DND-41 (cell line): Measurements from ENCODE around the gene SLIT1.

Experiments
- ATAC-seq: fragments of 200-7000 bp; cut with Tn5 transposase; 3 replicates; pipeline ENCODE4 v1.9.1; 2021; ENCODE audit warnings: low read depth; ENCODE audit not compliant: insufficient read depth
- DNase-seq: peaks from one replicate; pipeline ENCODE4 v3.0.0-alpha.2; 2020
- H2AFZ ChIP-seq: 2 replicates; pipeline ENCODE4 v1.6.0; 2012; ENCODE audit warnings: low read depth, low read length
- H3K27ac ChIP-seq: 2 replicates; pipeline ENCODE4 v1.5.1; 2012; ENCODE audit warnings: low read length, inconsistent platforms
- H3K27me3 ChIP-seq: fragments of 200-600 bp; sonication (generic); 2 replicates; pipeline ENCODE4 v1.6.0; 2012; ENCODE audit warnings: low read length, mild to moderate bottlenecking, inconsistent platforms; ENCODE audit not compliant: insufficient read depth, poor library complexity
- H3K36me3 ChIP-seq: 2 replicates; pipeline ENCODE4 v1.5.1; 2012; ENCODE audit warnings: low read length, inconsistent platforms; ENCODE audit not compliant: insufficient read depth
- H3K4me1 ChIP-seq: 2 replicates; pipeline ENCODE4 v1.5.1; 2012; ENCODE audit warnings: mild to moderate bottlenecking, low read length; ENCODE audit not compliant: insufficient read depth
- H3K4me2 ChIP-seq: 2 replicates; pipeline ENCODE4 v1.6.0; 2012; ENCODE audit warnings: mild to moderate bottlenecking, moderate library complexity, low read length, inconsistent platforms; ENCODE audit not compliant: insufficient read depth
- H3K4me3 ChIP-seq, 2 experiments: fragments of 200-600 bp in 1 of 2; shearing (Covaris generic) in 1 of 2; 2 replicates each; pipeline ENCODE4 v1.5.1; 2012 to 2016; ENCODE audit warnings: inconsistent platforms in 2 of 2, low read length in 2 of 2, mild to moderate bottlenecking in 2 of 2, low read depth in 1 of 2, moderate library complexity in 1 of 2
- H3K79me2 ChIP-seq: 2 replicates; pipeline ENCODE4 v1.6.0; 2012; ENCODE audit warnings: low read length, inconsistent platforms; ENCODE audit not compliant: insufficient read depth
- H3K9ac ChIP-seq: 2 replicates; pipeline ENCODE4 v1.6.0; 2012; ENCODE audit warnings: low read depth, mild to moderate bottlenecking, inconsistent platforms, low read length, moderate library complexity
- H3K9me3 ChIP-seq: 2 replicates; pipeline ENCODE4 v1.5.1; 2012; ENCODE audit warnings: low read length, moderate library complexity, mild to moderate bottlenecking, inconsistent platforms; ENCODE audit not compliant: insufficient read depth, severe bottlenecking
- H4K20me1 ChIP-seq: 2 replicates; pipeline ENCODE4 v1.6.0; 2012; ENCODE audit warnings: low read length; ENCODE audit not compliant: insufficient read depth
- CTCF ChIP-seq: IDR thresholded peaks from 2 replicates; pipeline ENCODE4 v1.5.1; 2012; ENCODE audit warnings: borderline replicate concordance, low read length, moderate library complexity, mild to moderate bottlenecking; ENCODE audit not compliant: poor library complexity, severe bottlenecking; ENCODE audit errors: extremely low read depth
- EZH2 ChIP-seq: IDR thresholded peaks from 3 replicates; pipeline ENCODE4 v1.6.1; 2012; ENCODE audit warnings: borderline replicate concordance, low read depth, mild to moderate bottlenecking, moderate library complexity, low read length, inconsistent platforms; ENCODE audit not compliant: severe bottlenecking

SLIT1 gene

GRCh38 chr10:97134983-97135382 lies 50.8 kb downstream of the SLIT1 start:
- ATAC-seq = no peak
- H3K27me3 ChIP-seq = peaks cover 2% of the 10 kb centered on the region
- TF ChIP-seq CTCF (no peak), EZH2 (no peak)

GRCh38 chr10:97134110-97134509 lies 51.6 kb downstream of the SLIT1 start:
- Histone ChIP-seq H3K27ac (no peak overlapping the region), H3K9ac (no peak overlapping the region), H3K4me1 (no peaks in the 10 kb centered on the region), H3K4me2 (no peak overlapping the region), H3K79me2 (no peaks in the 10 kb centered on the region), H3K9me3 (no peaks in the 10 kb centered on the region), H4K20me1 (no peaks in the 10 kb centered on the region; the same call in 1 of the 2 replicates), H3K4me3 (no peak overlapping the region), H3K27me3 (peaks cover 8% of the 10 kb centered on the region), H3K36me3 (no peaks in the 10 kb centered on the region), H2AFZ (no peak overlapping the region)
- TF ChIP-seq EZH2 = no peak
- TF ChIP-seq CTCF = no peak
- ATAC-seq = no peak
- no peak for DNase-seq

More at GRCh38 chr10:97134983-97135382, 50.8 kb downstream of the SLIT1 start:
- Histone ChIP-seq H3K4me2 (no peak overlapping the region), H3K9me3 (no peaks in the 10 kb centered on the region), H3K79me2 (no peaks in the 10 kb centered on the region), H3K9ac (no peak overlapping the region), H3K27ac (no peak overlapping the region), H3K4me1 (no peaks in the 10 kb centered on the region), H3K4me3 (no peak overlapping the region), H3K36me3 (no peaks in the 10 kb centered on the region), H2AFZ (no peak overlapping the region), H4K20me1 (no peaks in the 10 kb centered on the region; the same call in 1 of the 2 replicates)
- DNase-seq = no peak

- Histone ChIP-seq H4K20me1 (no peaks in the 10 kb centered on the region; the same call in 1 of the 2 replicates), H3K27ac (no peak overlapping the region), H3K79me2 (no peaks in the 10 kb centered on the region), H3K36me3 (no peaks in the 10 kb centered on the region), H3K4me3 (no peak overlapping the region), H2AFZ (no peak overlapping the region), H3K27me3 (peaks cover 6% of the 10 kb centered on the region), H3K4me1 (no peaks in the 10 kb centered on the region), H3K9me3 (no peaks in the 10 kb centered on the region), H3K9ac (no peak overlapping the region), H3K4me2 (no peak overlapping the region)
- TF ChIP-seq EZH2 (no peak), CTCF (no peak)
- ATAC-seq = no peak
- DNase-seq = no peak
Measured at GRCh38 chr10:97132273-97132672, 53.5 kb downstream of the SLIT1 start.

GRCh38 chr10:97131666-97132065 lies 54.1 kb downstream of the SLIT1 start:
- TF ChIP-seq EZH2 = no peak
- TF ChIP-seq CTCF = no peak
- Histone ChIP-seq H4K20me1 (no peaks in the 10 kb centered on the region; the same call in 1 of the 2 replicates), H3K4me2 (no peak overlapping the region), H3K4me1 (no peaks in the 10 kb centered on the region), H3K9me3 (no peaks in the 10 kb centered on the region), H3K27me3 (peaks cover 6% of the 10 kb centered on the region), H3K9ac (no peak overlapping the region), H3K27ac (no peak overlapping the region), H3K36me3 (no peaks in the 10 kb centered on the region), H2AFZ (no peak overlapping the region), H3K79me2 (no peaks in the 10 kb centered on the region), H3K4me3 (no peak overlapping the region)
- DNase-seq = no peak
- no peak for ATAC-seq
